ENCODE results near the gene ADCY5.

Gene ADCY5

GRCh38 chr3:123459862-123460261 lies 11.0 kb upstream of the ADCY5 start:
- no peak for DNase-seq (ENCODE audit: low read depth in 1 of 2, low spot score in 1 of 2)

GRCh38 chr3:123458255-123458654 lies 9.4 kb upstream of the ADCY5 start:
- DNase-seq (ENCODE audit: low read depth in 1 of 2, low spot score in 1 of 2), result no peak

GRCh38 chr3:123457841-123458240 lies 9.0 kb upstream of the ADCY5 start:
- no peak for DNase-seq (ENCODE audit: low read depth in 1 of 2, low spot score in 1 of 2)

GRCh38 chr3:123453675-123454074 lies 4.8 kb upstream of the ADCY5 start:
- no peak for DNase-seq (ENCODE audit: low read depth in 1 of 2, low spot score in 1 of 2)

GRCh38 chr3:123451186-123451585 lies 2.3 kb upstream of the ADCY5 start:
- DNase-seq (ENCODE audit: low read depth in 1 of 2, low spot score in 1 of 2), result no peak

- DNase-seq (ENCODE audit: low read depth in 1 of 2, low spot score in 1 of 2), result no peak
Measured at GRCh38 chr3:123449997-123450604, 1.2 kb upstream of the ADCY5 start.

GRCh38 chr3:123449102-123449996 lies 459 bp upstream of the ADCY5 start:
- DNase-seq (ENCODE audit: low read depth in 1 of 2, low spot score in 1 of 2), result no peak

- DNase-seq (ENCODE audit: low read depth in 1 of 2, low spot score in 1 of 2), result no peak
Measured at GRCh38 chr3:123447749-123448517, 957 bp downstream of the ADCY5 start.

GRCh38 chr3:123447416-123447748 lies 1.5 kb downstream of the ADCY5 start:
- DNase-seq (ENCODE audit: low read depth in 1 of 2, low spot score in 1 of 2), result no peak

GRCh38 chr3:123446610-123447109 lies 2.2 kb downstream of the ADCY5 start:
- no peak for DNase-seq (ENCODE audit: low read depth in 1 of 2, low spot score in 1 of 2)

GRCh38 chr3:123446210-123446609 lies 2.7 kb downstream of the ADCY5 start:
- DNase-seq (ENCODE audit: low read depth in 1 of 2, low spot score in 1 of 2), result no peak

- DNase-seq (ENCODE audit: low read depth in 1 of 2, low spot score in 1 of 2), result no peak
Measured at GRCh38 chr3:123445702-123446101, 3.2 kb downstream of the ADCY5 start.

- no peak for DNase-seq (ENCODE audit: low read depth in 1 of 2, low spot score in 1 of 2)
Measured at GRCh38 chr3:123444744-123445143, 4.1 kb downstream of the ADCY5 start.

- DNase-seq (ENCODE audit: low read depth in 1 of 2, low spot score in 1 of 2), result no peak
Measured at GRCh38 chr3:123444023-123444422, 4.9 kb downstream of the ADCY5 start.

- no peak for DNase-seq (ENCODE audit: low read depth in 1 of 2, low spot score in 1 of 2)
Measured at GRCh38 chr3:123442908-123443307, 6.0 kb downstream of the ADCY5 start.

- no peak for DNase-seq (ENCODE audit: low read depth in 1 of 2, low spot score in 1 of 2)
Measured at GRCh38 chr3:123442125-123442524, 6.8 kb downstream of the ADCY5 start.

GRCh38 chr3:123439806-123440580 lies 8.9 kb downstream of the ADCY5 start:
- no peak for DNase-seq (ENCODE audit: low read depth in 1 of 2, low spot score in 1 of 2)

GRCh38 chr3:123432832-123433523 lies 15.9 kb downstream of the ADCY5 start:
- DNase-seq (ENCODE audit: low read depth in 1 of 2, low spot score in 1 of 2), result no peak

GRCh38 chr3:123431658-123432324 lies 17.1 kb downstream of the ADCY5 start:
- no peak for DNase-seq (ENCODE audit: low read depth in 1 of 2, low spot score in 1 of 2)

All from activated T-helper 1 cell treated with anti-CD3 and anti-CD28 coated beads, Interleukin-2, amount 50 U/mL, for 16 hours (primary cell).